Measurements from ENCODE around the gene MOGAT3.
"Not testable (repeated sequence)": the region's sequence is repeated elsewhere in the genome, so short reads cannot be mapped to it uniquely, and the experiment has no call there.

The MOGAT3 gene

DNA sequence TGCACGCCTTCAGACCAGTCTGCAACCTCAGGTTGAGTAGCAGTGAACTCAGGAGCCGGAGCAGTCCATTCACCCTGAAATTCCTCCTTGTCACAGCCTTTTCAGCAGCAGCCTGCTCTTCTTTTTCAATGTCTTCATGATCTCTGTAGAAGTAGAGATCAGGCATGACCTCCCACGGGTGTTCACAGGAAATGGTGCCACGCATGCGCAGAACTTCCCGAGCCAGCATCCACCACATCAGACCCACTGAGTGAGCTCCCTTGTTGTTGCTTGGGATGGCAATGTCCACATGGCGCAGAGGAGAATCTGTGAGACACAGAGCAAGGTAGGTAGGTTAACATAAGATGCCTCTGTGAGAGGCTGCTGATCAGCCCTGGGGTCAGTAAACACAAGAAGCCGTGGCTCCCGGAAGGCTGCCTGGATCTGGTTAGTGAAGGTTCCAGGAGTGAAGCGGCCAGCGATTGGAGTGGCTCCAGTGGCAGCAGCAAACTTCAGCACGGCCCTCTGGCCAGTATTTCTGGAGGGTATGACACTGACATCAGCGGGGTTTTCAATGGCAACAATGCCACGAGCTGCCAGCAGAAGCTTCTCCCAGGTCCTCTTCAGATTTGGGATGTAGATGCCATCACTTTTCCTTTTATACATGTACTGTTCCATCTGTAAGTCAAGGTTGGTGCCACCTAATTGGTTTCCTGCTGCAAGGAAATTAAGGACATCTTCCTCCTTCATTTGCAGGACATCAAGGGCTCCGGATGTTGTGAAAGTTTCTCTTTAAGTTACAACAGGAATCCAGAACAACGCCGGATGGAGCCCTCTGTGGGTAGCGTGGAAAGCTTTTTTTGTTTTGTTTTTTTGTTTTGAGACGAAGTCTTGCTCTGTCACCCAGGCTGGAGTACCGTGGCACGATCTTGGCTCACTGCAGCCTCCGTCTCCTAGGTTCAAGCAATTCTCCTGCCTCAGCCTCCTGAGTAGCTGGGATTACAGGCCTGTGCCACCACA is 3.2 kb upstream of the MOGAT3 start:
- not testable (repeated sequence) for DNase-seq

GRCh38 chr7:101202603-101202918 is 1.7 kb upstream of the MOGAT3 start:
- DNase-seq, result no peak

DNA sequence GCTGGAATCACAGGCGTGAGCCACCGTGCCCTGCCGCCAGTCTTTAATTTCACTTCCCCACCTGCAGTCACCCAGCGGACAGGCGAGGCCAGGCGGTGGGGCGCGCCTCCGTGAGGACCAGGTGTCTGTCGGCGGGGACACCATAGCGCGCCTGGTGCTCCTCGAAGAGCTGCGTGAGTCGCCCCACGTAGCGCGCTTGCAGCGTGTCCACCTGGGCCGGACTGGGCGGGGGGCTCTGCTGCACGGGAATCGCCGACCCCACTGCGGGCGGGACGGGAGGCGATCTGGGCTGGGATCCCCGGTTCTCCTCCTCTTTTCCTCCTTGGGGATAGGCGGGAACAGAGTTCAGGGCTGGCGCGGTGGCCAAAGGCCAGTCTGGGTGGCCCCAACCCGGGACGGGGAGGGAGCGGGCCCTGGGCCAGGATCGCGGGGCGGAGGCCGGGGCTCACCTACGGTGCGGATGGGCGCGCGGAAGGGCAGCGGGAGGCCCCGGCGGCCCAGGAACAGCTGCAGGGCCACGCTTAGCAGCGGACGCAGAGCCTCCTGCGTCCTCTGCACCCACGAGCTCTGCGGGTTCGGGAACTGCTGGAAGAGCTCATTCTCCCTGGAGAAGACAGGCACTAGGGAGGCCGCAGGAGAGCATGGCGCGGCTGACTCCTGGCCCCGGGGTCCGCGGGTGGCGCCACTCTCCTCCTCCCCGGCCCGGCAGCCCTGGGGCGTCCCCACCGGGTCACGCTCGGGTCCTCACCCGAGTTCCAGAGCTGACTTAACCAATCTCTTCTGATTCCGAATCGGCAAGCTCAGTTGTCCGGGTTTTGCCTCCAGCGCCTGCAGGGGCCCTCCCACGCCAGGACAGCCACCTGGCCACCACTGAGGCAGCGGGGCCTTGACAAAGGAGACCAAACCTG is 1.1 kb upstream of the MOGAT3 start:
- DNase-seq, result no peak

DNA sequence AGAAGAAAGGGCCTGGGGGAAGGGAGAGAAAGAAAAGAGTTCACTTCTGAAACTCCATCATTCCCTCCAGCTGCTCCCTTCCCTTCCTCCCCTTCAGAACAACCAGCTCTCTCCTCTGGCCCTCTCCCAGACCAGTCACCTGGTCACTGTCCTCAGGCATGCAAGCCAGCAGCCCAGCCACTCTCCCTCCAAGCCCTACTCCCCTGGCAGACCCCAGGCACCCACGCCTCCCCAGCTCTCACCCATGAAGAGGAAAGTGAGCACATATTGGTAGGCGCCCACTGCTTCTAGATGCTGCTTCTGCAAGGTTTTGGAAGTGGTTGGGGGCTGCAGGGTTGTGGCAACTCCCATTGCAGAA is 353 bp downstream of the MOGAT3 start:
- DNase-seq, result no peak

DNA sequence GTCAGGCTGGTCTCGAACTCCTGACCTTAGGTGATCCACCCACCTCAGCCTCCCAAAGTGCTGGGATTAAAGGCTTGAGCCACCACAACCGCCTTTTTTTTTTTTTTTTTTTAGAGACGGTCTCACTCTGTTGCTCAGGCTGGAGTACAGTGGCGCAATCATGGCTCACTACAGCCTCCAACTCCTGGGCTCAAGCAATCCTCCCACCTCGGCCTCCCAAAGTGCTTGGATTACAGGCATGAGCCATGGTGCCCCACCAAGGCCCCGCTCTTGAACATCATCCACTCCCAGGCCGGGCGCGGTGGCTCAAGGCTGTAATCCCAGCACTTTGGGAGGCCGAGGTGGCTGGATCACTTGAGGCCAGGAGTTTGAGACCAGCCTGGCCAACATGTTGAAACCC is 1.3 kb downstream of the MOGAT3 start:
- DNase-seq, result not testable (repeated sequence)

- DNase-seq, result no peak
Observed at GRCh38 chr7:101198476-101198875, 2.4 kb downstream of the MOGAT3 start.

DNA sequence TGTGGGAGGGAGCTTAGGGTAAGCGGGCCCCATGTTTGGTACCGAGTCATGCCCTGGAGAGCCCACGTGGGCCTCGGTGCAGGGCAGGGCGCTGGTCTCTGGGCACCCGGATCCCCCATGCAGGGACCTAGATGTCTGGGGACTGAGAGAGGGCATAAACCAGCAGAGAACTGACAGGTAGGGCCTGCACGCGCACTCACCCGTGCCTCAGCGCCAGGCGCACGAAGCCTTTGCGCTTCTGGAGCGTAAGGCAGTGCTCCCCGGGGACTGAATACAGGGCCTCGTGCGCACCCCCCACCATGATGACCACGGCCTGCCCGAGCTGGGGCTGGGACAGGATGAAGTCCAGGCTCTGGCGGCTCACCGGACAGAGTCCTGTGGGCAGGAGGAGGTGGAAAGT is 2.8 kb downstream of the MOGAT3 start:
- no peak for DNase-seq

DNA sequence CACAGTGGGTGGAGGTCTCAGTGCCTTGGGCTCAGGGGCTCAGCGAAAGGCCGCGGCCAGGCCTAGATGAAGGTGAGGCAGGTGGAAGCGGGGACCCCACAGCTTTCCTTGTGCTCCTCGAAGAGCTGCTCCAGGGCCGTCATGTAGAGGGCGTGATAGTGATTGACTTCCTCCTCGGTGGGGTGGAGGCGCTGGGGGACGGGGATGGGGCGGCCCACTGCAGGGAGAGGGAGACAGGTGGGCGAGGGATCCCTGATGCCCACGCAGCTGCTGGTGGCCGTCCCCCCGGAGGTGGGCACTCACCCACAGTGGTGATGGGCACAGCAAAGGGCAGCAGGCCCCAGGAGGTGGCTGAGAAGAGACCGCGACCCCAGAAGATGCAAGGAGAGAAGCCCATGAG is 5.0 kb downstream of the MOGAT3 start:
- no peak for DNase-seq

DNA sequence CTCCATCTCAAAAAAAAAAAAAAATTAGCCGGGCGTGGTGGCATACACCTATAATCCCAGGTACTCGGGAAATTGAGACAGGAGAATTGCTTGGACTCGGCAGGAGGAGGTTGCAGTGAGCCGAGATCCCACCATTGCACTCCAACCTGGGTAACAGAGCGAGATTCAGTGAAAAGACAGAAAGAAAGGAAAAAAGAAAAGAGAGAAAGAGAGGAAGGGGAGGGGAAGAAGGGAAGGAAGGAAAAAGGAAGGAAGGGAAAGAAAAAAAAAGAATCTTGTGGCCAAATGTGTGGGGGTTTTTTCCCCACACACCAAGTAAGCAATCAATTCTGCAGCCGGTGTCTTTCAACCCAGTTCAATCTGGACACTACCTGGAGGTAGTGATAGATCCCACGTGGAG is 11.7 kb downstream of the MOGAT3 start:
- DNase-seq, result no peak

DNA sequence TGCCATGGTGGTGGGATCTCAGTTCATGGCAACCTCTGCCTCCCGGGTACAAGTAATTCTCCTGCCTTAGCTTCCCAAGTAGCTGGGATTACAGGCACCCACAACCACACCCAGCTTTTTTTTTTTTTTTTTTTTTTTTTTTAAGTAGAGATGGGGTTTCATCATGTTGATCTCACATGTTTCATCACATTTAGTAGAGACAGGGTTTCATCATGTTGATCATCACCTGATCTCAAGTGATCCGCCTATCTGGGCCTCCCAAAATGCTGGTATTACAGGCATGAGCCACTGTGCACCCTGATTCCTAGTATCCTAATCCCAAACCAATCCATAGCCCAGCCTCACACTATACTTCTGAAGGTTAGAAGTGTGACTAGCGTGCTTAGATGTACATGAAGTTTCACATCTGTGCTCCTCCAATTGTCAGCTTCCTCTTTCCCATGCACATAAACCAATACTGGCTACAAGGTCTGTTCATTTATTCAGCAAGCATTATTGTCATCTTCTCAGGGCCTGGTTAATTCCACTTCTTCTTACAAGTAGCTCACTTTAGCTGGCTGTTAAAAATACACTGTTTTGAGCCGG is 13.9 kb downstream of the MOGAT3 start:
- DNase-seq, result no peak

GRCh38 chr7:101186194-101186593 is 14.6 kb downstream of the MOGAT3 start:
- DNase-seq, result no peak

- DNase-seq, result no peak
Observed at GRCh38 chr7:101185258-101185839, 15.5 kb downstream of the MOGAT3 start.

GRCh38 chr7:101180130-101180755 is 20.6 kb downstream of the MOGAT3 start, which contains the start of gene NAT16:
TSS of gene NAT16 (minus strand) at chr7:101180293. CDS start at chr7:101174807, 5,486 bp downstream.
- DNase-seq, result no peak

GRCh38 chr7:101179713-101180112 is 21.1 kb downstream of the MOGAT3 start:
- no peak for DNase-seq

DNA sequence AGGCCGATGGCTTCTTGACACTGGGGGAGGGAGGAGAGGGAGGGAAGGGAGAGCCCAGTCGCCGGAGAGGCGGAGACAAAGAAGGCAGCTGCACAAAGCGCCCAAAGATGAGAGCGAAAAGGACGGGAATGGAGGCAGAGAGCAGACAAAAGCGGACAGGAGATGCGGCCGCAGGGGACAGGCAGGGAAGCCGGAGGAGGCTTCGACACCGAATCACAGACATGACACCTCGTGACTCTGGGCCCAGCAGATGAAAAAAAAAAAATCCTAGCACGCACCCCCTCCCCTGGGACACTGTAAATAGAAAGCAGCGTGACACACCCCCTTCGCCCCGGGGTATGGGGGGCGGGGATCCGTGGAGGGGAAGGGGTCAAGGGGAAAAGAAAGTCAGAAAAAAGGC is 21.7 kb downstream of the MOGAT3 start:
- DNase-seq, result no peak

DNA sequence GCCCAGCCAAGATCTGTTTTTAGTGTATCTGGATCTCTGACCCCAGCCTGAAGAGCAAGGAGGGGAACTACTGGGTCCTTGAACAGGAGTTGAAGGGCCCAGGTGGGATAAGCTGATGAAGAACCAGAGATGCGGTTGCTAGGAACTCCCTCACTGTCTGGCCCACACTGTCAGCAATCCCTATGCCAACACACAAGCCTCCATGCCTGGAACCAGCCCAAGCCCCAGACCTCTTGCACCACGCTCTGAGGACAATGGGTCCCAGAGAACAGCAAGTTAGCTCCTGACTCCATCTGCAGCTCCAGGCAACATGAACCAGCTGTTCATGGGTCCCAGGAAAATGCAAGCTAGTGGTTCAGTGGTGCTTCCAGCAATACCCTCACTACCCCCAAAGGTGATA is 23.2 kb downstream of the MOGAT3 start:
- DNase-seq, result no peak

DNA sequence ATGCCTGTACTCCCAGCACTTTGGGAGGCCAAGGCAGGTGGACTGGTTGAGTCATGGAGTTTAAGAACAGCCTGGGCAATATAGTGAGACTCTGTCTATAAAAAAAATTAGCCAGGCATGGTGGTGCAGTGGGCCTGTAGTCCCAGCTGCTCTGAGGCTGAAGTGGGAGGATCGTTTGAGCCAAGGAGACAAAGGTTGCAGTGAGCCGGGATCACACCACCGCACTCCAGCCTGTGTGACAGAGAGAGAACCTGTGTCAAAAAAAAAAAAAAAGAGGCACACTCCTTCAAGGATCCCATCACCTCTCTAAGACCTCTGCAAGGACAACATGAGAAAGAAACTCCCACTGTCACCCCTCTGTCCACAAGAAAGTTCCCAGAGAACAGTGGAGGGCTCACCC is 25.2 kb downstream of the MOGAT3 start:
- no peak for DNase-seq

- no peak for DNase-seq
Observed at GRCh38 chr7:101174322-101174854, 26.4 kb downstream of the MOGAT3 start.

GRCh38 chr7:101173752-101174244 is 27.0 kb downstream of the MOGAT3 start:
- DNase-seq, result no peak

GRCh38 chr7:101172854-101173751 is 27.7 kb downstream of the MOGAT3 start:
- DNase-seq, result peak; percentile 43
